Neutrophil (primary cell): ENCODE measurements around the gene SMARCB1.

Source experiments
- H3K27ac ChIP-seq: fragments of 200-600 bp; sonication (generic); 2 replicates; pipeline ENCODE4 v1.5.1; 2016; ENCODE audit warnings: mild to moderate bottlenecking, moderate library complexity
- H3K27me3 ChIP-seq: fragments of 200-600 bp; sonication (generic); 2 replicates; pipeline ENCODE4 v1.6.0; 2016; ENCODE audit warnings: mild to moderate bottlenecking
- H3K36me3 ChIP-seq: fragments of 200-600 bp; sonication (generic); 2 replicates; pipeline ENCODE4 v1.5.1; 2017
- H3K4me1 ChIP-seq, 2 experiments: fragments of 200-600 bp in 1 of 2; sonication (generic) in 1 of 2; 1 replicate in 1 of 2; 2 replicates in 1 of 2; pipeline versions ENCODE4 v1.5.1 to v1.6.1; 2013 to 2016; ENCODE audit warnings: low read depth in 1 of 2, low read length in 1 of 2, mild to moderate bottlenecking in 1 of 2, moderate library complexity in 1 of 2; ENCODE audit not compliant: control insufficient read depth in 1 of 2, insufficient read depth in 1 of 2
- H3K4me3 ChIP-seq, 2 experiments: fragments of 200-600 bp in 1 of 2; sonication (generic) in 1 of 2; 1 replicate in 1 of 2; 2 replicates in 1 of 2; pipeline ENCODE4 v1.5.1; 2013 to 2016; ENCODE audit warnings: low read depth in 1 of 2, low read length in 1 of 2, mild to moderate bottlenecking in 1 of 2, moderate library complexity in 1 of 2
- H3K9me3 ChIP-seq: fragments of 200-600 bp; sonication (generic); 2 replicates; pipeline ENCODE4 v1.5.1; 2016
- TF ChIP-seq, protein P1 (sequence below): fragments of 200-600 bp; sonication (generic); IDR thresholded peaks from 2 replicates; pipeline ENCODE4 v1.5.1; 2016; ENCODE audit warnings: antibody characterized with exemption

Gene SMARCB1

DNA sequence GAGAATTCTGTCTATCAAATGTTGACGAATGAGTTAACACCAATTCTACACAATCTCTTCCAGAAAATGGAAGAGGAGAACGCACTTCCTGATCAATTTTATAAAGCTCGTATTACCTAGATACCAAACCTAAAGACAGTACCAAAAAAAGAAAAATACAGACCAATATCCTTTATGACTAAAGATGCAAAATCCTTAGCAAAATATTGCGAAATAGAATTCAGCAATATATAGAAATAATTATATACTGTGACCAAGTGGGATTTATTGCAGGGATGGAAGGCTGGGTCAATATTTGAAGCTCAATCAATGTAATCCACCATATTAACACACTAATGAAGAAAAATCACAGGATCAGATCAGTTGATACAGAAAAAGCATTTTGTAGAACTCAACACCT is 25.6 kb downstream of the SMARCB1 start:
- Histone ChIP-seq H3K4me3 (no peak overlapping the region), H3K36me3 (peaks cover 33% of the 10 kb centered on the region), H3K27ac (no peak overlapping the region), H3K9me3 (no peaks in the 10 kb centered on the region), H3K27me3 (no peaks in the 10 kb centered on the region), H3K4me1 (no peaks in the 10 kb centered on the region)
- TF ChIP-seq, protein P1, sequence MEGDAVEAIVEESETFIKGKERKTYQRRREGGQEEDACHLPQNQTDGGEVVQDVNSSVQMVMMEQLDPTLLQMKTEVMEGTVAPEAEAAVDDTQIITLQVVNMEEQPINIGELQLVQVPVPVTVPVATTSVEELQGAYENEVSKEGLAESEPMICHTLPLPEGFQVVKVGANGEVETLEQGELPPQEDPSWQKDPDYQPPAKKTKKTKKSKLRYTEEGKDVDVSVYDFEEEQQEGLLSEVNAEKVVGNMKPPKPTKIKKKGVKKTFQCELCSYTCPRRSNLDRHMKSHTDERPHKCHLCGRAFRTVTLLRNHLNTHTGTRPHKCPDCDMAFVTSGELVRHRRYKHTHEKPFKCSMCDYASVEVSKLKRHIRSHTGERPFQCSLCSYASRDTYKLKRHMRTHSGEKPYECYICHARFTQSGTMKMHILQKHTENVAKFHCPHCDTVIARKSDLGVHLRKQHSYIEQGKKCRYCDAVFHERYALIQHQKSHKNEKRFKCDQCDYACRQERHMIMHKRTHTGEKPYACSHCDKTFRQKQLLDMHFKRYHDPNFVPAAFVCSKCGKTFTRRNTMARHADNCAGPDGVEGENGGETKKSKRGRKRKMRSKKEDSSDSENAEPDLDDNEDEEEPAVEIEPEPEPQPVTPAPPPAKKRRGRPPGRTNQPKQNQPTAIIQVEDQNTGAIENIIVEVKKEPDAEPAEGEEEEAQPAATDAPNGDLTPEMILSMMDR, result no peak

DNA sequence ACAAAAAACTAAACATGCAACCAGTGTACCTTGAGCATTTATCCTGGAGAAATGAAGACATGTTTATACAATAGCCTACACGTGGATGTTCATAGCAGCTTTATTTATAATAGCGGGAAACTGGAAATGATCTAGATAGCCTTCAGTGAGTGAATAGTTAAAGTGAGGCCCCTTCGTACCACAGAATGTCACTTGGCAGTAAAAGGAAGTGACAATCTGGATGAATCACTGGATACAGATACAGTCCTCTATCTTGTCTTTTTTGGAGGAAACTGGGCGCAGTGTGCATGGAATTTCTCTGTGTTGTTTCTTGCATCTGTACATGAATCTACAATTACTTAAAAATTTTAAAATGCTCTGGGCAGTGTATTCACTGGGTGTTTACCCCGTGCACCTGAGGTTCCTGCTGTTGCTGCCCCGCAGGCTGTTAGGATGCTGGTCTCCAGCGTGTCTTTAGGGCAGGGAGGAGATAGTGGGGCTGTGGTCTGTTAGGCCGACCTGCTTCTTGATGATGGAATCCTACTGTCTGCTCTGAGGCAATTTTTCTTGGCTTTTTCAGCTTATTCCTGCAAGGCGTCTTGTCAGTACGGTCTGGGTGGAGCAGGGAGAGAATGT is 28.9 kb downstream of the SMARCB1 start:
- H3K4me3 ChIP-seq, result no peak overlapping the region
- H3K27me3 ChIP-seq, result no peaks in the 10 kb centered on the region
- H3K36me3 ChIP-seq, result peaks cover 57% of the 10 kb centered on the region
- TF ChIP-seq, protein P1, result no peak
- no peak overlapping the region for H3K27ac ChIP-seq
- peaks cover 4 to 8% of the 10 kb centered on the region in 2 experiments for H3K4me1 ChIP-seq
- H3K9me3 ChIP-seq, result no peaks in the 10 kb centered on the region

DNA sequence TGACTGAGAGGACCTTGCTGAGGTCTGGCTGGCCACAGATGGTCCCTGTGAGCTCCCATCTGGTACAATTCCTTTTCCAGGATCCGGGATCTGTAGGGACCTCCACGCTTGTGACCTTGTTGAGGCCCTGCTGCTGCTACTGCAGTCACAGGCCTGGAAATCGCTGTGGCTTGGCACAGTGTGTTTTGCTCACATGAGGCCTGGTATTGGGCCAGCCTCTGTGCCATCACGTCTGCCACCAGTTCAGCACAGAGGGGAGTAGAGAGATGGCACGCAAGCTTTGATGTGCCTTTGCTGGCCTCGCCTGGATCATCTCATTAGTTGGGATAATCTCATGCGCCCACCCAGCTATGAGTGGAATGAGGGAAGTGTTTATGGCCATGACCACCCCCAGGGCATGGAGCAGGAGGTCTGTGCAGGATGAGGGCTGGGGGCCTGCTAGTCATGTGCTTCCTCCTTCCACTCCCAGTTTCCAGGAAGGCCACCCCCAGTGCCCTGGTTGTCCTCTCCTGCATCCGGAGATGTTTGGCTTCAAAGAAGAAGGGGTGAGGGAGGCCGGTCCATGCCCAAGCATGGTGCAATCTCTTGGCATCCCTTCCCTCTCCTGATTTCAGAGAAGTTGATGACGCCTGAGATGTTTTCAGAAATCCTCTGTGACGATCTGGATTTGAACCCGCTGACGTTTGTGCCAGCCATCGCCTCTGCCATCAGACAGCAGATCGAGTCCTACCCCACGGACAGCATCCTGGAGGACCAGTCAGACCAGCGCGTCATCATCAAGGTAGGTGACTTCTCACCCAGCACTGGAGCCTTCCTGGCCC is 29.6 kb downstream of the SMARCB1 start:
- peaks cover 4 to 8% of the 10 kb centered on the region in 2 experiments for H3K4me1 ChIP-seq
- H3K36me3 ChIP-seq, result peaks cover 57% of the 10 kb centered on the region
- no peaks in the 10 kb centered on the region for H3K27me3 ChIP-seq
- no peak overlapping the region for H3K27ac ChIP-seq
- H3K9me3 ChIP-seq, result no peaks in the 10 kb centered on the region
- TF ChIP-seq, protein P1, result no peak
- H3K4me3 ChIP-seq, result no peak overlapping the region

DNA sequence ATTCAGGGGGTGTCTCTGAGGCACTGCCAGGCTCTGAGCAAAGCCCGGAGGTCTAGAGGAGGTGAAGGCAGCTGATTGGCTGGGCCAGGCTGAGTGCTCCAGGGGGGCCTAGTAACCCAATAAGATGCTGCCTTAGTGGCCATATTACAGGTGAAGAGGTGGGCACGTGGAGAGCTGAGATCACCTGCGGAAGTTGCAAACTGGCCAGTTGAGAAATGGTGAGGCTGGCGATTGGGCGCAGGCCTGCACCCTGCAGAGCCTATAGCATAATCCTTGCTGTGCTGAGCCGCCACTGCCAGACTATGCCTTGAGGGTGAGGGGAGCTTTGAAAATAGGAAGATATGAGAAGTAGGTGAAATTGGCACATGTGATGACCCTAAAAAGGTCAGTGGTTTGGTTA is 30.4 kb downstream of the SMARCB1 start:
- no peak overlapping the region for H3K4me3 ChIP-seq
- TF ChIP-seq, protein P1, result no peak
- H3K4me1 ChIP-seq, result peaks cover 4 to 8% of the 10 kb centered on the region in 2 experiments
- H3K27me3 ChIP-seq, result no peaks in the 10 kb centered on the region
- peaks cover 60% of the 10 kb centered on the region for H3K36me3 ChIP-seq
- H3K27ac ChIP-seq, result no peak overlapping the region
- H3K9me3 ChIP-seq, result no peaks in the 10 kb centered on the region

DNA sequence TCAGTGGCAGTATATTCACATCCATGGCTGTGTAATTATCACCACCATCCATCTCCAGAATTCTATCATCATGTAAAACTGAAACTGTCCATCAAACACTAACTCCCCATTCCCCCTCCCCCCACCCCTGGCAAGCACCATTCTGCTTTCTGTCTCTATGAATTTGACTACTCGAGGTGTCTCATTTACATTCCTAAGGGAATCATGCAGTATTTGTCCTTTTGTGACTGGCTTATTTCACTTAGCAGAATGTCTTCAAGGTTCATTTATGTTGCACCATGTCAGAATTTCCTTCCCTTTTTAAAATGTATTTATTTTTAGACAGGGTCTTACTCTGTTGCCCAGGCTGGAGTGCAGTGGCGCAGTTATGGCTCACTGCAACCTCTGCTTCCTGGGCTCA is 31.8 kb downstream of the SMARCB1 start:
- no peaks in the 10 kb centered on the region for H3K27me3 ChIP-seq
- H3K36me3 ChIP-seq, result peaks cover 73% of the 10 kb centered on the region
- H3K4me1 ChIP-seq, result peaks cover 4 to 8% of the 10 kb centered on the region in 2 experiments
- no peak overlapping the region for H3K4me3 ChIP-seq
- no peaks in the 10 kb centered on the region for H3K9me3 ChIP-seq
- TF ChIP-seq, protein P1, result no peak
- H3K27ac ChIP-seq, result no peak overlapping the region
